ENCODE data around the gene ARHGEF28.

Gene ARHGEF28
- 2.7 to 36.5 (median 20.2) reads per million in 4 experiments for total RNA-seq

GRCh38 chr5:73625944-73626811, at the start of gene ARHGEF28:
ARHGEF28 (plus strand) TSS chr5:73626196; CDS start chr5:73684852, 58,656 bp downstream.
- DNase-seq, result no peak

- no peak for DNase-seq
Measured at GRCh38 chr5:73582285-73583145, 43.5 kb upstream of the ARHGEF28 start.

GRCh38 chr5:73587923-73588322, 38.1 kb upstream of the ARHGEF28 start:
- DNase-seq, result no peak

- DNase-seq, result peak; percentile 11
Measured at GRCh38 chr5:73591102-73591695, 34.8 kb upstream of the ARHGEF28 start.

GRCh38 chr5:73591698-73592501, 34.1 kb upstream of the ARHGEF28 start:
- no peak for DNase-seq

- DNase-seq, result no peak
Measured at GRCh38 chr5:73592551-73592950, 33.4 kb upstream of the ARHGEF28 start.

- DNase-seq, result no peak
Measured at GRCh38 chr5:73596705-73597328, 29.2 kb upstream of the ARHGEF28 start.

GRCh38 chr5:73599380-73599779, 26.6 kb upstream of the ARHGEF28 start:
- no peak for DNase-seq

GRCh38 chr5:73603998-73604397, 22.0 kb upstream of the ARHGEF28 start:
- no peak for DNase-seq

GRCh38 chr5:73605223-73606087, 20.5 kb upstream of the ARHGEF28 start:
- DNase-seq, result no peak

- no peak for DNase-seq
Measured at GRCh38 chr5:73606206-73606753, 19.7 kb upstream of the ARHGEF28 start.

GRCh38 chr5:73607228-73607627, 18.8 kb upstream of the ARHGEF28 start:
- DNase-seq, result no peak

GRCh38 chr5:73612799-73613198, 13.2 kb upstream of the ARHGEF28 start:
- no peak for DNase-seq

- no peak for DNase-seq
Measured at GRCh38 chr5:73615085-73615484, 10.9 kb upstream of the ARHGEF28 start.

- DNase-seq, result no peak
Measured at GRCh38 chr5:73615947-73616346, 10.0 kb upstream of the ARHGEF28 start.

GRCh38 chr5:73617510-73618279, 8.3 kb upstream of the ARHGEF28 start:
- no peak for DNase-seq

GRCh38 chr5:73619606-73620333, 6.2 kb upstream of the ARHGEF28 start:
- DNase-seq, result no peak

- DNase-seq, result no peak
Measured at GRCh38 chr5:73620334-73620687, 5.7 kb upstream of the ARHGEF28 start.

- no peak for DNase-seq
Measured at GRCh38 chr5:73623060-73623459, 2.9 kb upstream of the ARHGEF28 start.

Measured in effector CD8-positive, alpha-beta T cell (primary cell).